Measurements from ENCODE around the gene UNC119. TPM values are rescaled to one million over a fixed set of nuclear protein-coding genes. Genes with fewer than 3 reads are reported as not detected.

The UNC119 gene
- total RNA-seq, 1 donor from 2014 or later: 23.0 TPM

DNA sequence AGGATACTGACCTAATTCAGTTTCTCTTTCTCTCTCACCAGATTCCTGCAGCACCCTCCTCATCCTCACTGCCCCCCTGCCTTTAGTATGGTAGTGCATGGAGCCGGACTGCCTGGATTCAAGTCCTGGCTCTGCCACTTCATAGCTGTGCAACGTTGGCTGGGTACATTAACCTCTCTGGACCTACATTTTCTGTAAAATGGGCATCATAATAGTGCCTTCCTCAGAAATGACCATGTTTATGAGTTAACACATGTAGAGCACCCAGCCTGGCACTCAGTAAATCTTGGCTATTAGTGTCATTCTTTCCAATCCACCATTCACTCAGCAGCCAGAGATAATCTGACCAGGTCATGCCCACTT is 7.3 kb downstream of the UNC119 start:
- no peak for DNase-seq (ENCODE audit: low spot score)

DNA sequence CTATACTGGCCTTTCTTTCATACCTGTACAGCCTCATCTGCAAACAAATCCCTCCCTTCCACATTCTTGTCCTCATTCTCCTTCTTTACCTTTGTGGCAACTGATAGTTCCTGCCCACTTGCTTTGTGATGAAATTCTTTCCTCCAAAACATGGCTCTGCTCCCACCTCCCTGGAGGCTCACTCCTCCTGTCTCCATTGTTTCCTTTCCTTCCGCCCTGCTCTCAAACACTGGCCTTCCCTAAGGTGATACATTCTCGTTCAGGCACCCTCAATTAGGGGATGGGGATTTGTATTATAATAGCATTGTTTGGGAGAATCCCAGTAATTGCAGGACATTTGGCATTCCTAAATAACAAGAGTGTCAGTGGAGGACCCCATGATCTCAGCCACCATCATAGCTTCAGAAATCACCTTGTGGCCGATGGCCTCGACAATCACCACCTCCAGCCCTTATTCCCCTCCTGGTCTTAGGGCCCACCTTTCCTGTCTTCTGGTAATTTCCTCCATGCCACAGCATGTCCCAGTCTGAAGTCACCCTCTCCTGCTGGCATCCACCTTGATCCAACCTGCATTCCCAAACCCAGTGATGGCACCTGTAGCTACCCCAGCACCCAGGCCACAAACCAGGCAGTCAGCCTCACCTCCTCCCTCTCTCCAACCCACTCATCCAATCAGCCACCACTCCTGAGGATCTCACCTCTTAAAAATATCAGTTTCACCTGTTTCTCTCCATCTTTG is 7.9 kb downstream of the UNC119 start:
- no peak for DNase-seq (ENCODE audit: low spot score)

DNA sequence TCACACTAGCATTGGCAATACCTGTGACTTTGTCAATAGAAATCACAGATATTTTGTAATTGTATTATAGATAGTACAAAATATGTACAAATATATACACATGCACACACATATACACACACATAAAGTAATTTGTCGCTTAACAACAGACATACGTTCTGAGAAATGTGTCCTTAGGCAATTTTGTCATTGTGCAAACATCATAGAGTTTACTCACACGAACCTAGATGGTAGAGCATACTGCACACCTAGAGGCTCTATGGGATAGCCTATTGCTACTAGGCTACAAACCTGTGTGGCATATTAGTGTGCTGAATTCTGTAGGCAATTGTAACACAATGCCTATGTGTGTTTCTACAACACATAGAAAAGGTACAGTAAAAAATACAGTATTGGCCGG is 11.0 kb downstream of the UNC119 start:
- DNase-seq (ENCODE audit: low spot score): no peak

DNA sequence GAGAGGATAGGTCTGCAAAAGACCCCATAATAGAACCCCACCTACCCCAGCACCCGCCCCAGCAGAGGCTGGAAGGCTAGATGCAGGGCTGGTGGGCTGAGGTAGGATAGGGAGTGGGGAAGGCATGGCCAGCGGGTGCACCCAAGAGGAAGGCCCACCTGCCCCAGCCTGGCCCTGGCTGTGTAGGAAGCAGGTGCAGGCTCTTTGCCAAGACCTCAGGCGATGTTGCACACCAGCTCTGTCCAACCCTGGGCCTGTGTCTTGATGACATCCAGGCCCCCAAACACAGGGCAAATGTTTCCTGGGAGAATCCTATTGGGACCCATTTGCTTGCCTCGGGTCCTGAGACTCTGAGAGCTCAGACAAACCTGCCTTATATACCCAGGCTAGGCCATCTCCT is 12.2 kb downstream of the UNC119 start:
- DNase-seq (ENCODE audit: low spot score): no peak

DNA sequence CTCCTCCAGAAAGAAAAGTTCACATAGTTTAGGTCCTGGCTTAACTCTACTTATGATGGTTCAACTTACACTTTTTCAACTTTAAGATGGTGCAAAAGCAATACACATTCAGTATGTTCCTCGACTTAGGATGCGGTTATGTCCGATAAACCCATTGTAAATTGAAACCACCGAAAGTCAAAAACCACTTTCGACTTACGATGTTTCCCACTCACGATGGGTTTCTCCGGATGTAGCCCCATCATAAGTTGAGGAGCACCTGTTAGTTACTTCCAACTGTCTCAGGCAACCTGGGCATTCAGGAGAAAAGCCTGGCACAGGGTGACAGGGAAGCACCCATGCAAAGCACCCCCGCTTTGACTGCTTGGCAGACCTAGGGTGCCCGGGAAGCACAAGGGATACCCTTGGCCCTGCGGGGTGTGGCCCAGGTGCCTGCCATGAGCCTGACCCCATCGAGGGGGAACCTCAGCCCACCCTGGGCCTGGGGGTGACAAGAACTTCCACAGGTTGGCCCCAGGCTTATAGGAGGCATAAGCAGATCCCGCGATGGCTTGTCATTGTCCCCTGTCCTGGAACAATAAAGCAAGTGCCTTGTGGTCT is 14.0 kb downstream of the UNC119 start:
- DNase-seq (ENCODE audit: low spot score): no peak

DNA sequence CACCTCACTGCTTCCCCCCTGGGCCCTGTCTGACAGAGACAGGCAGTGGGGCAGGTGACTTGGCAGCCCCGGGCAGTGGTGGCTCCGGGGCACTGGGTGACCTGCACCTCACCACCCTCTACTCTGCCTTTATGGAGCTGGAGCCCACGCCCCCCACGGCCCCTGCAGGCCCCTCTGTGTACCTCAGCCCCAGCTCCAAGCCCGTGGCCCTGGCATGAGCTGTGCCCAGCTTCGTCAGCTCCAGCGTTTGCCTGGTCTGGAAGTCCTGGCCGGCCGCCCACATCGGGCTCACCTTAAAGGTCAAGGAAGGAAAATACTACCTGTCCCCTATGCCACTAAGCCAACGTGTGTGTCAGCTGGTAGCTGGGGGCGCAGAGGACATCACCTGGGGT is 15.2 kb downstream of the UNC119 start:
- DNase-seq (ENCODE audit: low spot score): no peak

DNA sequence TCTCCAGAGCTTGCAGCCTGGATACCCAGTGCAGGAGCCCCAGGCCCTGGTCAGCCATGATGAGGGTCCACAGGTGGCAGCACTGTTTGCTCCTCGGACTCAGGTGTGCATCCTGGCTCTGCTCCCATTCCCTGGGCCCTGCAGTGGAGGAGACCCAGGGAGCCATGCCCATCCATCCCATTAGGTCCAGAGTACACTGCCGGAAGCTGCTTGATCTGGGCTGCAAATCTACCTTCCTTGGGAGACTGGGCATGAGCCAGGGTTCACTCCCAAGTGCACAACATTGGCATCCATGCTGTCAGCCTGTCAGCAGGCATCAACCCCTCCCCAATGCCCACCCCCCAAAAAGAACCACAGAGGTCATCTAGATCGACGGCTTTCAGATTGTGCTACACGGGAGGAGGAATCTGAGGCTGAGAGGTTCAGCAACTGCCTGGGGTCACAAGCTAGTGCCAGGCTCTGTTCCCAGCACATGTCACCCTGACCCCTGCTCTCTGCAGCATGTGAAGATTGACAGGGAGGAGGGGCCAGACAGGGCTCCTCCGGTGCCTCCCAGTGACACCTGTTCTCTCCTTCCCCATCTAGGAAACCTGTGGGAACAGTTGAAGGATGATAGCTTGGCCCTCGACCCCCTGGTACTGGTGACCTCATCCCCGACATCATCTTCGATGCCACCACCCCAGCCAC is 15.7 kb downstream of the UNC119 start:
- no peak for DNase-seq (ENCODE audit: low spot score)

DNA sequence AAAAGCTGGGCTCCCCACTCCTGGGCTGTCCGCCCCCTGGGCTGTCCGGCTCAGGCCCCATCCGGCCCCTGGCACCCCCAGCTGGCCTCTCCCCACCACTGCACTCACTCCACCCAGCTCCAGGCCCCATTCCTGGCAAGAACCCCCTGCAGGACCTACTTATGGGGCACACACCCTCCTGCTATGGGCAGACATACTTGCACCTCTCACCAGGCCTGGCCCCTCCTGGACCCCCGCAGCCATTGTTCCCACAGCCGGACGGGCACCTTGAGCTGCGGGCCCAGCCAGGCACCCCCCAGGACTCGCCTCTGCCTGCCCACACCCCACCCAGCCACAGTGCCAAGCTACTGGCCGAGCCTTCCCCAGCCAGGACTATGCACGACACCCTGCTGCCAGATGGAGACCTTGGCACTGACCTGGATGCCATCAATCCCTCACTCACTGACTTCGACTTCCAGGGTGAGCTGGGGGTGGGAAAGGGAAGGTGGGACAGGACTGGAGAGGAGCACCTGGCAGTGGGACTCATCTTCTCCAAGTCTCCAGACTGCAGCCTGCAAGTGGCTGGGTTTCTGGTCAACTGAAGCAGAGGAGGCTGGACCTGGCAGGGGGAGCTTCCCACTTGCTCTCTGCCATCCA is 17.6 kb downstream of the UNC119 start:
- no peak for DNase-seq (ENCODE audit: low spot score)

DNA sequence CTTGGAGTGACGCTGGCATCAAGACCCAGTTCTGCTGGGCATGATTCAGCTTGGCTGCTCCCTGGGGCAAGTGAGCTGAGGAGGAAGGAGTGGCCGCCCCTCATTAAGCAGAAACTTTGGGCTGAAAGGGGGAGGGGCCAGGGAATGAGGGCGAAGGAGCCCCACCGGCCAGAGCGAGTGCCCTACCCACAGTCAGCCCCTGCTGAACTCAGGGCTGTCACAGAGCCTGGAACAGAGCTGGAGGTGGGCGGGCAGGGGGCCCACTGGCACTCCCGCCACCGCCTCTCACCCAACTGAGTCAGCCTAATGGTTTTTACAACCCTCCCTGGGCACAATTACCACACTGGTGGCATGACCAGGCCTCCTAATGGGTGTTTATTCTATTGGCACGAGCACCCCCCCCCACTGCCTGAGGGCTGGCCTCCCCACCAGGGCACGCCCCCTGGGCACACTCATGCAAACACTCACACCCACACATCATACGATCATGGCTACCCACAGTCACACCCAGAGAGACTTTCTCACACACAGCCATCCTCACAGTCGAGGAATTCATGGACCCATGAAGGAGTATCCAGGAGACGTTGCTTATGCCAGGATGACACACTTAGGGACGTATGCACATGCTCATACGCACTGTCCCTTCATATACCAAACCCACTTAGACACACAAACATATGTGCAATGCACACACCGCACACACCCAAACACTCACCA is 19.2 kb downstream of the UNC119 start:
- no peak for DNase-seq (ENCODE audit: low spot score)

DNA sequence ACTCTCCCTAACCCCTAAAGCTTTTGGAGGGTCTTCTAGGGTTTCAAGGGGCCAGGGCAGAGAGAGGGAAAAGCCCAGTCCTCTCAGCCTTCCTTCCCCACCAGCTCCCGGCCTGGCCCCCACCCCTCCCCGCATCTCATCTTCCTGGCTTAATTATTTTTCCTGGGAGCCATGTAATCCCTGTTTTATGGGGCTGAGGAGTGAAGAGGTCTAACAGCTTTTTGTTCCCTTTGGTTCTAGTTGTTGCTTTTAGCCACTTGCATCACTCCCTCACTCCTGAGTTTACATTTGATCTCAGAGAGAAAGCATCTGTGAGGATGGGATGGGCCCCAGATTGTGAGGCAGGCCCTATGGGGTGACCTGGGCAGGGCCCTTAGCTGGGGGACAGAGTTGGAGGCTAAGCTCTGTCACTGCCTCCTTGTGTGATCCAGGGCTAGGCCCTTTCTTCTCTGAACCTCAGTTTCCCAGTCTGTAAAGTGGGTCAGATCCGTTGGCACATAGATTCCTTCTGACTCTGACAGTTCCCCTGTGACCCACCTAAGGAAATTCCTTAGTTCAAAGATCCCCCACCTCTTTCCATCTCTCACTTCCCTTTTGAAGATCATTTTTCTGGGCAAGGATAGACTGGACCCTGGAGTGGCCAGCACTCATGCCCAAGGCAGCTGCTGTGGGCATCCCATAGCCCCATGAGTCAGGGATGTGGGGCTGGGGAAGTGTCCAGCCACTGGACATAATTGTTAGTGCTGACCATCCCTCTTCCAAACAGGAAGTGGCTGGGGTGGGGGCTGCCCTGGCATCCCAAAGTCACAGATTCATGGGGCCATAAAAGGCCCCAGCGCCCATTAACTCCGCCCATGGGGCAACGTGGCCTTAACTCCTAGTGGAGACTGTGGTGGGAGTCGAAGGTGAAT is 20.1 kb downstream of the UNC119 start:
- no peak for DNase-seq (ENCODE audit: low spot score)

DNA sequence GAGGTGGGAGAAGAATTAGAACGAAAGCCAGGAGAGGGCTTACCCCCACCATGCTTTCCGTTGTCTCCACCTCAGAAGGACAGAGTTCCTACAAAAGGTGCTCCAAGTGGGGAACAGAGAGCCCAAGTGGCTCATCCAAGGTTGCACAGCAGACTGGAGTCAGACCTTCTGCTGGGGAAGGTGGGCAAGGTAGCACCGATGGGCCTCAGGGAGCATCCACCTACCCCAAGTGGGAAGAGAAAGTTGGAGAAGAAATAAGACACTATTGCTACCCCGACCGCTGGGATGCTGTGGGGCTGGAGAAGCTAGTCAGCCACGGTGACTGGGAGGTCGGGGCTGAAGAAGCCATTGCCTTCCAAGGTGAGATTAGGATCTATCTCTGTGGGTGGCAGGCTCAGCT is 21.5 kb downstream of the UNC119 start:
- DNase-seq (ENCODE audit: low spot score): no peak

DNA sequence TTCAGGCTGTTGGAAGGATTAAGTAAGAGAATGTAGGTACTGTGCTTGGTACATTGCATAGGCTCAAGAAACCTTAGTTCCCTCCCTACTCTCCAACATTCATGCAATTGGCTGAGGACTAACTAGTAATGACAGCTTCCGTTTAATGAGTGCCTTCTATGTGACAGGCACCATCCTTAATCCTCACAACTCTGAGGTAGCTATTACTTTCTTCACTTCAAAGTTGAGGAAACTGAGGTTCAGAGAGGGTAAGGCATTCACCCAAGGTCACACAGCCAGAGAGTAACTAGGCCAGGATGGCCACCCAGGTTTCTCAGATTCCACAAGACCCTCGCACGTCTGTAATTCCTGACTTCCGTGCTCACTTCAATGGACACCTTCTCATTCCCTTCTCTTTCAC is 22.2 kb downstream of the UNC119 start:
- no peak for DNase-seq (ENCODE audit: low spot score)

DNA sequence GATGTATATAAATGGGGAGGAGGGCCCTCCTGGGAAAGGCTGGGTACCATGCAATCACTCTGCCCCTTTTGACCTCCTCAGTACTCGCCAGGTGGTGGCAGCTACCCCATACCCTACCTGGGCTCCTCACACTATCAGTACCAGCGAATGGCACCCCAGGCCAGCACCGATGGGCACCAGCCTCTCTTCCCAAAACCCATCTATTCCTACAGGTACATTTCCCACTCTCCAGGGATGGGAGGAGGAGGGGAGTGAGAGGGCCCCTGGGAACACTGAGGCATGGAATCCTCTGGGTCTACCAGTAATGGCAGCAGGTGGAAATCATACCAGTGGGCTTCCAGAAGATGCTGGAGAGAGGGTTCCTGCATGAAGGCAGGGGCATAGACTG is 23.4 kb downstream of the UNC119 start:
- DNase-seq (ENCODE audit: low spot score): no peak

DNA sequence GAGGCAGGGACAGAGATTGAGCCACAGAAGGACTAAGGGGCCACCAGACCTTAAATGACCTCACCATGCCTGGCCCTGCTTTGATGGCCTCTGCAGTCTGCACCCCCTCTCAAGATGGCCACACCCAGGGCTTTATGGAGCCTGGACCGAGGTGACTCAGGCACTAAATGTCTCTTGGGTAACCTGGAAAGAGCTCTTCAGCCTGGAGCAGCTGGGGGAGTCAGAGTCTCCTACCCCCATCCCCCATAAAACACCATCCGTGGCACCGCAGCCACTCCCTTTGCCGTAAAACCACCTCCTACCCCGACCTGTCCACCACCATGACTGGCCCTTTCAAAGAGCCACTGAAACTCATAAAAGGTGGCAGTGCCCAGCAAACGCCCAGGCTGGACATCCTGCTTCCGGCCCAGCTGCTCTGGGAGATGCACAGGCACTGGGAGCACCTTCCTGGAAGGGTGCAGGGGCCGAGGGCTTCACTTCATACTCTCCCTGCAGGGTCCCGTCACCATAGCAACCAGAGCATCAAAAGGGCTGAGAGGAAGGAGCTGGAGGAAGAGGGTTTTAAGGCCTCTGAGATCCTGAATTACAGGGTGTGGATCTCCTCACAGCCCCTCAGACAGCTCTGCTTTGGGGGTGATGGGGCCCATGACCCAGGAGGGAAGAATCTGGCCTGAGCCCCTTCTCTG is 24.0 kb downstream of the UNC119 start:
- DNase-seq (ENCODE audit: low spot score): no peak

DNA sequence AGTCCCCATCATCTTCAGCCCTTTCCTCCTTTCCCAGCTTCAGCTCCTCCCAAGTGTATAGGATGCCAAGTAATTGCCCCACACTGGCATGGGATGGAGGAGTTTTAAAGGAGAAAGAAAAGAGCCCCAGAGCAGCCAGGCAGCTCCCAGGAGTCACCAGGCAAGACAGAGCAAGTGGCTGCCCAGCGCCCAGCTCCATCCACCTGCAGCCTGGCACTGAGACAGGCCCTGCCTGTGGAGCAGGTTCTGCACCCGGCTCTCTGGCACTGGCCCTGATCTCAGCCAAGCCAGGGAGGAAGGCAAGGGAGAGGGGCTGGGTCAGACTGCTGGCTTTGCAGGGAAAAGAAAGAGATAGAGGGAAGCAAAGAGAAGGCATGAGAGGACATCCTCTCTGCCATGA is 24.6 kb downstream of the UNC119 start:
- DNase-seq (ENCODE audit: low spot score): no peak

DNA sequence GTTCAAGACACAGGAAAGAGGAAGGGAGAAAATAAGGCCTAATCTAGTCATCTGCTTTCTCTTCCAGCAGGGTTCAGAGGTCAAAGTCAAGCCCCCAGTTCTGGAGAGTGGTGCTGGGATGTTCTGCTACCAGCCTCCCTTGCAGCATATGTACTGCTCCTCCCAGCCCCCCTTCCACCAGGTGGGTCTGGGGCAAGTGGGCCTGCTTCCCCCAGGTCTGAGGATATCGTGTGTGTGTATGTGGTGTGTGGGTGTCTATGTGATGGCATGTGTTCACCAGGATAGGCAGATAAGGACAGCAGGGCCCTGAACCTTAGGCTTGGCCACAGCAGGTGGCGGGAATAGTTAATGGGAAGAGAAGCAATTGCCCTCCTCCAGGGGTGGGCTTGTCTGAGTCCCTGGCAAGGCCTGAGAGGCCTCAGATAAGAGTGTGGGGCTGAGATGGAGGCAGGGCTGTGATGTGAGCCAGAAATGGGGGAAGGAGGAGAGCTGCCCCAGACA is 25.2 kb downstream of the UNC119 start:
- DNase-seq (ENCODE audit: low spot score): no peak

DNA sequence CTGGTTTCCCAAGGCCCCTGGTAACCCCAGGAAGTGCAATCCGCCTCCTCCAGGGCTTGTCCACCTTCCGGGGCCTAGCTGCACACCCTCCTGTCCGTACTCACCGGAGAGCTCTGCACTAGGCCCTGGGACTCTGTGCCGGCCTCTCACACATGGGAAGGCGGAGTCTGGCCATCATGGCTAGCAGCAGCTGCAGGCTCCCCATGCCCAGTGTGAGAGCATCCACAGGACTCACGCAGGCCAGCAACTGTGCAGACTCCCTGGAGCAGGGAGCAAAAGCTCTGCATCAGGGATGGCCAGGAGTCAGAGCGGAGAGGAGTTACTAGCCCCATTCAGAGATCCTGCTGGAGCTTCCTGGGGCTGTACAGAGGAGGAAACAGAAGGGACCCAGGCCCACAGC is 26.0 kb downstream of the UNC119 start:
- no peak for DNase-seq (ENCODE audit: low spot score)

DNA sequence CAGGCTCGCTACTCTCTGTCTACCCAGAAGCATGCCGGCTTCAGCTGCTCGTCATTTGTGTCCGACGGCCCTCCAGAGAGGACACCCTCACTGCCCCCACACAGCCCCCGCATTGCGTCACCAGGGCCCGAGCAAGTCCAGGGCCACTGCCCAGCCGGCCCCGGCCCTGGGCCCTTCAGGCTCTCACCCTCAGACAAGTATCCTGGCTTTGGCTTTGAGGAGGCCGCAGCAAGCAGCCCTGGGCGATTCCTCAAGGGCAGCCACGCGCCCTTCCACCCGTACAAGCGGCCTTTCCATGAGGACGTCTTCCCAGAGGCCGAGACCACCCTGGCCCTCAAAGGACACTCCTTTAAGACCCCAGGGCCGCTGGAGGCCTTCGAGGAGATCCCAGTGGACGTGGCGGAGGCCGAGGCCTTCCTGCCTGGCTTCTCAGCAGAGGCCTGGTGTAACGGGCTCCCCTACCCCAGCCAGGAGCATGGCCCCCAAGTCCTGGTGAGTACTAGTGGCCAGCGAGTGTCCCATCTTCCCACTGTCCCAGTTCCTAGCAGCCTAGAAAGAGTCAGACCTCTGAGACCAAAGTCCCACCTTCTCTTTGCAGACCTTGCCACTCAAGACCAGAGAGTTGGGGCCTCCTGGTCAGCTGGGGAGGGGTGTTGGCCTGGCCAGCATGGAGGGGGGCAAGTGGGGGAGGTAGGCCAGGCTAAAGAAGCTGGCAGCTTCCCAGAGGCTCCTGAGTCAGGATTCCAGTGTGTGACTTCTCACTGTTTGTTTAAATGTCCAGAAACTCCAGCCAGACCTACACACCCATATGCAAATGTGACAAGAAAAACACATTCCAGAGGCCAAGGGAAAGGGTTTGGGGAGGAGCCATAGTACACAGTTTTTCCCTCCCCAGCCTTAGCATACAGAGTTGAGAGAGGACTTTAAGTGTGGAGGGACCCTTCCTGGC is 27.7 kb downstream of the UNC119 start:
- DNase-seq (ENCODE audit: low spot score): no peak

DNA sequence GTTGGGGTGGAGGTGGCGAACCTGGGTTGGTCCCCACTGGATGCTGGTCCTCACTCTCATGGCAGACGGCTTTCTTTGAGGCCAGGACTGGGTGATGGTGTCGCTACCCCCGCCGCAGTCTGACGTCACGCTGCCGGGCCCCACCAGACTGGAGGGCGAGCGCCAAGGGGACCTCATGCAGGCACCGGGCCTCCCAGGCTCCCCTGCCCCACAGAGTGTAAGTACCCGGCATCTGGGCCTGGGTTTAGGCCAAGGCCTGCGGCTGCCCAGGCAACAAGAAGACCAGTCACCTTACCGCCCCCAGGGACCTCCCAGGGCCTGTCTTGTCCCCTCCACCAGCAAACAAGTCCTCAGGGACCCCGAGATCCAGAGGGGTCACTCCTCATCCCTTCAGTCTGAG is 28.5 kb downstream of the UNC119 start:
- no peak for DNase-seq (ENCODE audit: low spot score)

Data from mesenteric fat pad (tissue), 1 donor.